GM12874 (cell line): ENCODE measurements around the gene C1QA.

Experiments used
- TF ChIP-seq, protein P1 (sequence below): IDR thresholded peaks from 2 replicates; pipeline ENCODE4 v1.5.1; 2011; ENCODE audit warnings: low read depth, mild to moderate bottlenecking, control low read depth, low read length, moderate library complexity; ENCODE audit not compliant: insufficient read depth

C1QA gene

DNA sequence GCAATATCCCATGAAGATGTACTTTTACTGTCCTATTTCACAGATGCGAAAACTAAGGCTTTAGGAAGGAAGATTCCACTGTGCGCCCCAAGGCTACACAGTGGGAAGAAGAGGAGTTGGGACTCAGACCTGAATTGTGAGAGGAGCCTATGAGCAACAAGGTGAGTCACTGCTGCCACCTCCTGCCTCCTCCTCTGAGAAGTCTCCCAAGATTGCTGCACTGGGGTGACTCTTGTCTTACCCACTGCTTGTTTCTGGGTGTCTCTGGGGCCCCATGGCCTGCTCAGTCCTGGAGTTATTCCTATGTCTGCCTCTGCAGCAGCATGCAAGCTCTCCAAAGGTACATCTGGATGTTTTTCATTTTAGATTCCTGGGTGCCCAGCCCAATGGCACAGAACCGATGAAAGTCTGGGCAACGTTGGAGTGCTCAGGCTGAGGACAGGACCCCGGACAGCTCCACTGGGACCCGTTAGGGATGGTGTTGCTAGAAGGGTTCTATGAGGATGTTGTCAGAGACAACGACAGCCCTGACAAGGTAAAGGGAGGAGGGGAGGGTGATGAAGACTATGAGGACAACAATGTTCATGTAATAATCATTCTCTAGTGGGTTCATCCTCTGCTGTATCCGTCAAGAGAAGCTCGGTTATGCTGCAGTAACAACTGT lies 11.0 kb upstream of the C1QA start:
- TF ChIP-seq, protein P1, sequence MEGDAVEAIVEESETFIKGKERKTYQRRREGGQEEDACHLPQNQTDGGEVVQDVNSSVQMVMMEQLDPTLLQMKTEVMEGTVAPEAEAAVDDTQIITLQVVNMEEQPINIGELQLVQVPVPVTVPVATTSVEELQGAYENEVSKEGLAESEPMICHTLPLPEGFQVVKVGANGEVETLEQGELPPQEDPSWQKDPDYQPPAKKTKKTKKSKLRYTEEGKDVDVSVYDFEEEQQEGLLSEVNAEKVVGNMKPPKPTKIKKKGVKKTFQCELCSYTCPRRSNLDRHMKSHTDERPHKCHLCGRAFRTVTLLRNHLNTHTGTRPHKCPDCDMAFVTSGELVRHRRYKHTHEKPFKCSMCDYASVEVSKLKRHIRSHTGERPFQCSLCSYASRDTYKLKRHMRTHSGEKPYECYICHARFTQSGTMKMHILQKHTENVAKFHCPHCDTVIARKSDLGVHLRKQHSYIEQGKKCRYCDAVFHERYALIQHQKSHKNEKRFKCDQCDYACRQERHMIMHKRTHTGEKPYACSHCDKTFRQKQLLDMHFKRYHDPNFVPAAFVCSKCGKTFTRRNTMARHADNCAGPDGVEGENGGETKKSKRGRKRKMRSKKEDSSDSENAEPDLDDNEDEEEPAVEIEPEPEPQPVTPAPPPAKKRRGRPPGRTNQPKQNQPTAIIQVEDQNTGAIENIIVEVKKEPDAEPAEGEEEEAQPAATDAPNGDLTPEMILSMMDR, result no peak

DNA sequence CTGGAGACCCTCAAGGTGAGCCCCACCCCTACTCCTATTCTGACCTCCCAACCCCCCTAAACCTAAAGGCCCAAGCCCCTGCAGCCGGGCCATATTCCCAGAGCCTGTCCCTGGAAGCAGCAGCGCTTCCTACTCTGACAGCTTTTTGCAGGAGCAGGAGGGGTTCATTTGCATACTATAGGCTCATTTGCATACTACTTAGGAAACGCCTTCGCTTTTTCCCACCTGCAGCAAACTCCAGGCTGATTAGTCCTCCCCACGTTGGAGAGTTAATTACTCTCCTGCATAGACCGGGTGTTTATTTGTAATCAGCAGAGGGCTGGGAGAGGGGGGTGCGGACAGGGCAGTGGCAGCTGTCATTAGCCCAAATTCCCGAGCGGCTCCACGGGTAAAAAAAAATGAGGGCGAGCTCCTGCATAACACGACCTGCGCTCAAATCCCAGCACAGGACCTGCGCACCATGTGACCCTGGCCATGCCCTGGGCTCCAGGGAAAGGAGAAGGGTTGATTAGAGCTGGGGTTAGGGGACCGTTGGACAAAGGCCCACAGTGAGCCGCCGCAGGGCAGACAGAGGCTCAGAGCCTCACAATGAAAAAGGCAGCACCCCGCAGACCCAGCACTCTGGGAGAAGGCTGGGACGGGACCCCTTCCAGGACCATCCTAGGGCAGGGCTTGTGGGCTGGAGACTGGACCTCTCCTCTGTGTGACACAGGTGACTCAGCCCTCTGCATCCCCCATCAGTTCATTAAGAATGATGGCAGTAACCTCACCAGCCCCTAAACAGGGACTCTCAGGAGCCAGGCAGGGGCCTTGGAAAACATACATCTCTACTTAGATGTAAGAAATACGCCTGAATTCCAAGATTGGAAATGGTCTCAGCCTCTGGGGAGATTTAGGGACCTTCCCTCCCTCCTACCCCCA lies 9.9 kb upstream of the C1QA start:
- TF ChIP-seq, protein P1, result no peak

DNA sequence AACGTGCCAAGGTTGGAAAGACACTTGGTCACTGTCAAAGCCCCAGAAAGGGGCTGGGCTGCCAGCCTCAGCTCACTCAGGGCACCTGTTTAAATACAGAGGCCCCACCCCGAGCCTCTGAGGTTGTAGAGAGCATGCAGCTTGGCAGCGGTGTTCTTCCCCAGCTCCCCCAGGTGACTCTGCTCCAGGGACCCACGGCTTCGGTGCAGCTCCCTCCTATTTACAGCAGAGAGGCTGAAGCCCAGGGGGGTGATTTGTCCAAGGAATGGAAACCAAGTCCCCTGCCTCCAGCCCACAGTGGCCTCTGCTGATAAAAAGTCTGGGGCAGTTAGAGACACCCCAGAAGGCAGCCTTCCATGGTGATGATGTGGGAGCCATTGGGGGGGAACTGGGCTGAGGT lies 9.1 kb upstream of the C1QA start:
- TF ChIP-seq, protein P1, result no peak

DNA sequence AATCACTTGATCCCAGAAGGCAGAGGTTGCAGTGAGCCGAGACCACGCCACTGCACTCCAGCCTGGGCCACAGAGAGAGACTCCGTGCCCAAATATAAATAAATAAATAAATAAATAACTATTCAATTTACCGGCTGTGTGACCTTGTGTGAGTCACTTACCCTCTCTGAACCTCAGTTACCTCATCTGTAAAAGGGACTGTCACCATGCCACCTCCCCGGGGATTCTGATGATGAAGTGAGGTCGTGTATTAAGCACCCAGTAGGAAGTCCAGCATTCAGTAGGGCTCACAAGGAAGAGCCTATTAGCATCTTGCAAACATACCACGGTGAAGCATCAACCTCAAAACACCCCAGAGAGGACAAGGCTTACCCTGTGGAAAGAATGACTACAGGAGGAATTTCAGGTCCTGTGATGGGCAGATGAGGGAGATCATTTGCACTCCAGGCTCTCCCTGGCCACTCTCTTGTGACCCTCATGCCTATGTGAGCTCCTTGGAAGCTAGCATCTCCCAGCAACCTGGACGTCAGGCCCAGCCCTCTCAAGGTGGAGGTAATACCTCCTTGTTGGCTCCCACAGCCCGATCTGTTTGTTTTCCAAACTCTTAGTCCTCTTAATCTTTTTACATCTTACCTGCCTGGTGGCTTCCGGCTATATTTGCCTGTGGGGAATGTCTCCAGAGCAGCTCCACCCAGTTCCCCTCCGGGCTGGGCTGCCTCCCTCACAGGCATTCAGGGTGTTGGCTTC lies 7.6 kb upstream of the C1QA start:
- TF ChIP-seq, protein P1, result no peak

DNA sequence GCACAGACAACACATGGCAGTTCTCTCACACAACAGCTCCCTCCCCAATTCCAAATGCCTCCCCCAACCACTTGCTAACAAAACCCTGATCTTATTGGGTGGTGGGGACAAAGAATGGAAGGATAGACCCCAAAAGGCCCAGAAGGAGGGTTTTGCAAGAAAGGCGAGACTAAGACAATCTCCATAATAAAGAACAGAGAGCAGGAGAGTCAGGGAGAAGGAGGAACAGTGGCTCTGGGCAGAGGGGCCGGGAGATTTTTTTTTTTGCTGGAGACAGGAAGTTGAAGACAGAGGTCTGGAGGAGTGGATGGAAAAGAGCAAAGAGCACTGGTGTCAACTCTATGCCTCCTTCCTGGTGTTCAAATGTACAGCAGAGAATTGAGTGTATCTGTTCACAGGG lies 6.5 kb upstream of the C1QA start:
- TF ChIP-seq, protein P1, result no peak

DNA sequence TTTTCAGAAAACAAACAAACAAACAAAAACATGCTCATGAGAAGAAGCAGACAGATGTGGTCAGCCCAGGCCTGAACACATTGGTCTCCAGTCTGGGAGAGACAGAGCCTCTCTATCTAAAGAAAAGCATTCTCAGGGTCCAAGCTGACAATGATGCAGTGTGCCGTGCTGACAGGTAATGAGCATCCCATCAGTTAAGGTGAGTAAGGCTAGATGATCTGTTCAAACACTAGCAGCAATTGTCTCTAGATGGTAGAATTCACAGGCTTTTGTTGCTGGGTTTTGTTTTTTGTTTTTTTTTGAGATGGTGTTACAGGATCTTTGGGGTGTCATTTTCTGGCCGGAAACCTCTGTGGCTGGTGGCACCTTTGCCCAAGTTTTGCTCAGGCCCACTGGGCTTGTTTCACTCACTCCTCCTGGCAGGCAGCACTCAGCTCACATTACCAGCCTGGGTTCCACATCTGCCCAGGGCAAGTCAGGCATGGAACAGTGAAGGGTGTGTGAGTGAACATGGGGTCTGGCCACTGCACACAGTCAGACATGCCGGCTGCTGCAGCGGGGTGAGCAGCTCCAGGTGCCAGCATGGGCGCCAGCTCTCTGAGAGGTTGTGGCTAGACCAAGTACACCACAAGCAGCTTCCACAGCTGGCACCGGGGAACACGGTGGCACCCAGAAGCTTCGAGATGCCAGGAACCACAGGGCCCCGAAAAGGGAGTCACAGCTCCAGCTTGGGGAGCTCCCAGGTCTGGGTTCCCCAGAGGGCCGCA lies 2.5 kb upstream of the C1QA start:
- TF ChIP-seq, protein P1, result no peak
